ENCODE results near the gene BRICD5. TPM values are rescaled to one million over a fixed set of nuclear protein-coding genes. Genes with fewer than 3 reads are reported as not detected.

Gene BRICD5
- total and polyA plus RNA-seq, 8 donors, result 2.9 to 15.3 (median 5.1) TPM

- Histone ChIP-seq H3K27ac (no peak overlapping the region), H3K4me1 (peaks cover 33 to 57% of the 10 kb centered on the region in 2 donors), H3K36me3 (peaks cover 0 to 58% of the 10 kb centered on the region in 2 donors), H3K4me3 (no peak overlapping the region), H3K27me3 (no peaks in the 10 kb centered on the region), H3K9me3 (no peaks in the 10 kb centered on the region)
- TF ChIP-seq CTCF (IDR thresholded peaks at IDR 0.05), result no peak
- ATAC-seq (no peak), DNase-seq (no peak)
- intact Hi-C loops (cut with DNase I), result no loop called here
These were observed 1.2 kb downstream of the BRICD5 start for GRCh38 chr16:2209258-2210008.

GRCh38 chr16:2208772-2209171, 1.9 kb downstream of the BRICD5 start:
- H3K4me3 ChIP-seq, result no peak overlapping the region
- no peaks in the 10 kb centered on the region for H3K27me3 ChIP-seq
- DNase-seq (no peak), ATAC-seq (no peak)
- H3K4me1 ChIP-seq, result peaks cover 31 to 56% of the 10 kb centered on the region in 2 donors
- no peak overlapping the region for H3K27ac ChIP-seq
- no peaks in the 10 kb centered on the region for H3K9me3 ChIP-seq
- peaks cover 0 to 58% of the 10 kb centered on the region in 2 donors for H3K36me3 ChIP-seq
- no peak for TF ChIP-seq CTCF (IDR thresholded peaks at IDR 0.05)
- intact Hi-C loops (cut with DNase I), result no loop called here

GRCh38 chr16:2208308-2208707, 2.4 kb downstream of the BRICD5 start:
- intact Hi-C loops (cut with DNase I), result no loop called here

GRCh38 chr16:2207872-2208271, 2.8 kb downstream of the BRICD5 start:
- DNase-seq, result no peak
- ATAC-seq, result no peak
- intact Hi-C loops (cut with DNase I), result no loop called here
- Histone ChIP-seq H3K27ac (no peak overlapping the region), H3K4me1 (peaks cover 22 to 47% of the 10 kb centered on the region in 2 donors), H3K4me3 (no peak overlapping the region), H3K27me3 (no peaks in the 10 kb centered on the region), H3K9me3 (no peaks in the 10 kb centered on the region), H3K36me3 (peaks cover 0 to 58% of the 10 kb centered on the region in 2 donors)
- no peak for TF ChIP-seq CTCF (IDR thresholded peaks at IDR 0.05)

More at GRCh38 chr16:2208308-2208707, 2.4 kb downstream of the BRICD5 start:
- no peak overlapping the region for H3K27ac ChIP-seq
- DNase-seq (no peak), ATAC-seq (no peak)
- H3K9me3 ChIP-seq, result no peaks in the 10 kb centered on the region
- TF ChIP-seq CTCF (IDR thresholded peaks at IDR 0.05), result no peak
- H3K4me1 ChIP-seq, result peaks cover 26 to 51% of the 10 kb centered on the region in 2 donors
- no peak overlapping the region for H3K4me3 ChIP-seq
- H3K27me3 ChIP-seq, result no peaks in the 10 kb centered on the region
- H3K36me3 ChIP-seq, result peaks cover 0 to 58% of the 10 kb centered on the region in 2 donors

GRCh38 chr16:2206780-2207433, 3.8 kb downstream of the BRICD5 start:
- intact Hi-C loops (cut with DNase I), result no loop called here
- DNase-seq (no peak), ATAC-seq (no peak)
- no peak for TF ChIP-seq CTCF (IDR thresholded peaks at IDR 0.05)
- H3K4me3 ChIP-seq, result peak overlapping the region in 1 of 2 donors; percentile 74
- peaks cover 0 to 50% of the 10 kb centered on the region in 2 donors for H3K36me3 ChIP-seq
- H3K27ac ChIP-seq, result peak overlapping the region in 1 of 2 donors; percentile 95
- H3K9me3 ChIP-seq, result no peaks in the 10 kb centered on the region
- H3K4me1 ChIP-seq, result peaks cover 13 to 37% of the 10 kb centered on the region in 2 donors
- no peaks in the 10 kb centered on the region for H3K27me3 ChIP-seq
